ENCODE results near the gene PABPC3.

The PABPC3 gene

DNA sequence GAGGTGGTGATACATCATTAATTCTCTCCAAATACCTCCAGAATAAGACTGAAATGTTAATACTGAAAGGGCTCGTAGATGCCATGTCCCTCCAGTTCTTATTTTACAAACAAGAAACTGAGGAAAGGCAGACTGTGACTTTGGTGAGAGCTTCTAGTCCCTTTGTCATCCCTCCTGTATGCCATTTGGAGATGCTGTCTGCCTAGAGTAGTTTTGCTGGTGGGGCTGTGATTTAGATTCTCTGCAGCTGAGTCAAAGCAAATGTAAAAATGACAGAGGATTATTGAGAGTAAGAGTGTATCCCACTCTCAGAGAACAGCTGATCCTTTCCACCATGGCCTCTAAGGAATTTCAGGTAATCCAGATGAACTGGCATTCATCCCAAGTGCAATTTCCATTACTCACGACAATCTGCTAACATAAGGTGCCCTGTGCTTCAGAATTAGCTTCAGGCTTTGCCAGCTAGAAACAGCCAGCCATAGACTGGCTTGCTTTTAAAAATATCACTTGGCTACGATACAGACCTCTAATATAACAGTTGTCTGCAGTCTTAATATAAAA lies 16.8 kb downstream of the PABPC3 start:
- no peak for DNase-seq

DNA sequence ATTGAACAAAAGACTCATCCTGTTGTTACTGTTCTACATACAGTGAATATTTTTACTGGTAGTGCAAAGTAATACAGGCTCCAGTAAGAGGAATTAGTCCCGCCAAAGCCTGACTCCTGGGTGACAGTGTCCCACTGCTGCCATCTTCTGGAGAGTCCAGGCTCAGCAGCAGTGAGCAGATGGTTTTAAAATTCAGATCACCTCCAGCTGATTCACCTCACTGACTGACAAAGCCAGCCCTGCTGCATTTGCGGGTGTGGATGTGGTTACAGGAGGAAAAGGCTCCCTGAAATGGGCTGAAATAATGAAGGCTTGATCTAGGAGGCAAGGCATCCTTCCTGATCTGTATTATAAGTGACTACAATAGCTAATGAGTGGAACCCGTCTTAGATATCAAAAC lies 18.3 kb downstream of the PABPC3 start:
- DNase-seq: peak; percentile 70 to 74

DNA sequence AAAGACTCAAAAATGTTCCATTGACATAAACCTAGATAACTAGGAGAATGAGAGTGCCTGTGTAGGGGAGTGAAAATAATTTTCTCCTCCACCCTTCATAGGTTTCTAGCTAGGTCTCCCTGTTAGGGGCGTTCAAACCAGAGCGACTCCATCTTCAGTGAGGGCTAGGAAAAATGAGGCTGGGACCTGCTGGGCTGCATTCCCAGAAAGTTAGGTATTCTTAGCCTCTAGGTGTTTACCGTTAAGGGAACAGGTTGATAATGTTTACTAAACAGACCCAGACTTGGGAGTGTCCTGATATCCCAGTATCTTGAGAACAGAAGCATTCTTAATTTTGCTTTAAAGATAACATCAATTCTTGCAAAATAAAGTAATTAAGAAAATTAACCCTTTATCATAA lies 20.1 kb downstream of the PABPC3 start:
- DNase-seq: no peak

DNA sequence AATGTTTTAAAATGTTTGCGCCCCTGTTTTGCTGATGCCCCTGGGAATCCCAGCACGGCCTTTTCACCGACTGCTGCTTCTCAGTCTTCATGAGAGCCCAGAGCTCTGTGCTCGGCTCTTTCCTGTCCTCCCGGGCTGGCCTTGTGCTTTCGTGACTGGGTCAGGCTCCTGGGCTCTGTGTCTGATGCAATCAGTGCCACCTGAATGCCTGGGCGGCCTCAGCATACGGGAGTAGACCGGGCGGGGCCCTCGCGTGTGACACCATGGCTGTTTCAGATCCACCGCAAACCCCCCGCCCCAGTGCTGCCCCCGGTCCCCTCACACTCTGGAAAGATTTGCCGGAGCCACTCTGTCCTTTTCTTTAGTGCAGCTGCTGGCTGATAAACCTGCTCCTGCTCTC lies 21.4 kb downstream of the PABPC3 start:
- DNase-seq: no peak

DNA sequence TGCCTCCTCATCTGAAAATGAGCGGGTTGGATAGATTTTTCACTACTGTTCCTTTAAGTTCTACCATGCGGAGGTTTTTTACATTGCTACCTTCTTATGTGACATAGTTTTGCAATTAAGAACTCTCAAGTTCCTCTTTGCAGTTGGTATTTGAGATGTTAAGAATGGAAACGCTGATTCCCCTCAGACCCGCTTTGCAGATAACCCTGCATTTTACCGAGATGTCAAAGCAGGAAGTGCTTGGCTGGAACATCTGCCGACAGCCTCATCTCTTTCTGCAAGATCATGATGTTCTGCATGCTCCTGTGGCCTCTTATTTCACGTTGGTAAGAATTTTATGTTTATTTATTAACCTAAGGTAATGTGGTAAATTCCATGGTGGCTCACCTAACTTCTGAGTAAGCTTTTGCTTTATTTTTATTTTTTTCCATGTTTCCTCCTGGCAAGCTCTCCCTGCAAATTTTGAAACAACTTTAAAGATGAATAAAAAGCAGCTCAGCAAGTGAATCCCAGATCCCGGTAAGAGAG lies 22.5 kb downstream of the PABPC3 start:
- no peak for DNase-seq

DNA sequence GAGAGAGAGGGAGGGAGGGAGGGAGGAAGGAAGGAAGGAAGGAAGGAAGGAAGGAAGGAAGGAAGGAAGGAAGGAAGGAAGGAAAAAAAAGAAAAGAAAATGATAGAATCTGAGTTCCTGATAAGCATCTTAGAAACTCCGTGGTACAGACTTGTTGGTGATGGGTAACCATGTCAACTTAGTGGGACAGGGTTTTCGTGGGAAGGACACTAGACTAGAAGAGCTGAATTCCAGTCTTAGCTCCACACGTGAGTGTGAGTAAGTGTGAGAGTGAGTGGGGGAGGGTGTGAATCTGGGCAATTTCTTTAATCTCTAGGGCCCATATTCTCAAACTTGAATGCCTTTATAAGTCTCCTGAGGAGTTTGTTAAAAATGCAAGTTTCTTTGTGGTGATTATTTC lies 35.0 kb downstream of the PABPC3 start:
- no peak for DNase-seq

DNA sequence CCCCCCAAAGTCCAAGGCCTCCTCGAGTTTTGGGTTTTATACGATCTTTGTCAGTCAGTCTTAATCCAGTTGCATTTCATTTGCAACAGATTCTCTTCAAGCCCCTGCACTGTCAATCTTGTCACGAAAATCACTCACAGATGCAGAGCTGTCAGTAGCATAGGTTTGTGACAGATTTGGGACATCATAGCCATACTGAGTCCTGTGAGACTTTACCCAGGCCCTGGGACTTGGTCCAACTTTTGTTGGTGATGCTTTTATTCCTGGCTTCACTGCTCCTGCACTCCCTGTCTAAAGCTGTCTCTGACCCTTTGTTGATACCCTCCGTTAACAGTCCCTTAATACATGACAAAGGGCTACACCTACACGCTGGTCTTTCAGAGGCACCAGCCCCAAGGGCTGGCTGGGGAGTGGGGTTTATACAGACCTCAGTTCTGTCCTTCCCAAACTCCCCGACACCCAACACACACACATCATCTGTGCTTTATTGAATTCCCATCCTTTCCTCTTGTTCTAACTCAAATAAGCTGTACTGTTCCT lies 36.0 kb downstream of the PABPC3 start:
- DNase-seq: no peak

DNA sequence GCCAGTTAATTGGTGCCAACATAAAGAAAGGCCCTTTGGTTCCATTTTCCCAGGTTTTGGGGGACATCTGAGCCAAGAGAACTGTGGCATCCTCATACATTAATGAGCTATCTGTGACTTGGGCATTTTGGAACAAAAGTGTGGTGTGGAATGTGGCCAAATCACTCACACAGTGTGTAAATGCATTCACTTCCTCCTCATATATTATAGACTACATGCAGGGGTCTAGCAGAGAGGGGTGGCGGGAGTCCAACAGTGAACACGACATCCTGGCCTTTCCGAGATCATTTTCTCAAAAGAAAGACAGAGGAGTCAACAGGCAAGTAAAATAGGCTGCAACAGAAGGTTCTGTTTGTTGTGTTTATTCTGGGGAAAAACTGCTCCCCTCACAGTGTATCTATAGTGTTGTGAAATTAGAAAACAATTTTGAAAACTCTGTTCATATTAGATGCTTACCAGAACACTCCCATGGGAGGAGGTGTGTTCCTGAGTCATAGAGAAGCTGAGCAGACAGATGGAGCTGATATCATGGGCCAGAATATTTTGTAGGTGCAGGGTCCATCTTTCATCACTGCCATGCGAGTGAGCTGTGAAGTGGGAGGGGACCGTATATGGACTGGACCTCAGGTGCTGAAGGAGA lies 36.9 kb downstream of the PABPC3 start:
- no peak for DNase-seq

DNA sequence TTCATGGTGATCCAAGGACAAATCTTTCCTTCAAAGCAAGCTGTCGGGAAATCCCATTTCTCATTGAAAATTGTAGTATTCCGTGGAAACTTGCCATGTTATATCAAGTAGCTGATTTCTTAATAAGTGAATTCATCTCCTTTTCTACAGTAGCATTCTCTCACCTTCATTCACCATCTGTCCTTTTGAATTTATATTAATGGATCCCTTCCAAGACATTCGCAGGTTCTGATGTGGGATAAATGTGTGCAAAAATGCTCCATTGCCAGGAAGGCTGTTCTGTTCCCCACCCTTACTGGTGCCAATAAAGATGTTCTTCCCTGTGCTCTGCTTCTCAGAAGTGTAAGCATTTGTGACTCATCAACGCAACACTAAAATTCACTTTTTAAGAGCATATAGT lies 40.0 kb downstream of the PABPC3 start:
- no peak for DNase-seq

DNA sequence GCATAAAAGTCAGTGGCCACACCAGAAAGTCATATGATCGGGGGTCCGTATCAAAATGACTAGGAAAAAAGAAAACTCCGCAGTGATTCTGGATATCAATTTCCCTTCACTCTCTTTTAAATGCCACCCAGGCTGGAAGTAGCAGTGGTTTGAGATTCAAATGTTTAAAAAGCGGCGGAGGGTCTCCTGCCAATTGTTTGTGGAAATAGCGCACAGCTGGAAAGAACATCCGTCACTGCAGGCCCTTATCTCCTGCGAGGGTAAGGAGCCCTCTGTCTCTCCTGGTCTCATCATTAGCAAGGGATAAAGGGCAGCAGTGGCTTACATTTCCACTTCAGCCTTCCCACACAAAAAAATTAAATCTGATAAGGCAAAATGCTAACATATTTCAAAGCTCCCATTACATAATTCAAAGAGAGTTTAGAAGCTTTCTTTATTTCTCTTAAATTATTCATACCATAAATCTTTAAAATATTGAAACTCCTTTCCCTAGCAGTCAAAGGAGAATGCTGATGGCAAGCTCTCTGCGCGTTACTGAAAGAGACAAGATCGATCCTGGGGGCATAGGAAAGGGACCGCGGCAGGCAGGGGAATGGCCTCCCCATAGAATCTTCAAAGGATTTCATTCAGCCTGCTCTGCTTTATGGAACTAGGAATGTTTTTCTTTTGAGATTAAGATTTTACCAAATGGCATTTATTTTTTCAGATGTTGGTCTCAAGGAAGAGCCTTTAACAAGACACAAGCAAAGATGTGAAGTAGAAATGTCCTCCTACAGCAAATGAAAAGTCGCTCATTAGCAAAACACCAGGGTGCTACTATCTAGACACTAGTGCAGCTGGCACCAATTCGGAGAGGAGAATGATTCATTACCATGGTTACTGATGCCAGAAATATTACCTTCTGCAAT lies 41.2 kb downstream of the PABPC3 start:
- no peak for DNase-seq

DNA sequence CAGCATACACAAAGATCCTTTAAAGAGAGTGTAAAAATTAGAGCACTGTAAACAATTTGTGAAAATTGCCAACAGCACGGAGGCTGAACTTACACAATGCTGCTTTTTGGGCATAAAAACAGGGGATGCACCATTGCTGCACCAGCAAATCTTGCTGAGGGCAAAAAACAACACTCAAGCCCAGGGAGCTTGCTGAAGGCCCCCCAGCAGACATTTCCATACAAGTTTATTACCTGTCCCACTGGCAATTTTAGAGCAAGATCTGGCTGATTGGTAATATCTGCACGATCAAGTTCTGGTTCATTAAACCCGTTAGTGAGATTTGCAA lies 41.8 kb downstream of the PABPC3 start:
- DNase-seq: no peak

DNA sequence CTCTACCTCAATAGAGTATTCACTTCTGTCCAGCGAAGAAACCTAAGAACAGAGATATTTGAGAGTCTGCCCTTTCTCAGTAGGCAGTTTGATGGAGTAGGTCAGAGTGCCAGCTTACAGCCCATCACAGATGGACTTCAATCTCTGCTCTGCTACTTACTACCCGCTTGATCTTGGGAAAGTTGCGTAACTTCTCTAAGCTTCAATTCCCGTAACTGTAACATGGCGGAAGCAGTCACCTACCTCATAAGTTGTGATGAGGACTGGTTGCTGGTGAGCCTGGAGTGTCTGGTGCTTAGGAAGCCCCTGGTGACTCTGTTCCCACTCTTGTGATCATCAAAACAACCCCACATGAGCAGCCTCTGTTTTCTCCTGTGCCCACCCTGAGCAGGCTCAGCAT lies 45.1 kb downstream of the PABPC3 start:
- DNase-seq: no peak

DNA sequence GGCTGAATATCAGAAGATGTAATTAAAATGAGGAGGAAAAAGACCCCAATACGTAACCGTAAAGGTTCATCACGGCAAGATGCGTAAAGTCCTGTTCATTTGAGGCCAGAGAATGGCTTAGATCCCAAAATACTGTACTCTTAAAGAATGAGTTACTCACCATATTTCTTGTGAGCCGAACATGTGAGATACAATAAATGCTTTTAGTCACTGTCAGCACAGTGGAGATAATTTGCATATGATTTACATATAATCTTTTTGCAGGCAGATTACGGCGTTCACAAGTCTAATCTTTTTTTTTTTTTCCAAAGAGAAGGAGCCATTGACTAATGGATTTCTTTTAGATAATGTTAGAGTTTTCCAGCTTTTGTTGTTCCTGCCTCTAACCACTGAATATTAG lies 47.8 kb downstream of the PABPC3 start:
- DNase-seq: no peak

DNA sequence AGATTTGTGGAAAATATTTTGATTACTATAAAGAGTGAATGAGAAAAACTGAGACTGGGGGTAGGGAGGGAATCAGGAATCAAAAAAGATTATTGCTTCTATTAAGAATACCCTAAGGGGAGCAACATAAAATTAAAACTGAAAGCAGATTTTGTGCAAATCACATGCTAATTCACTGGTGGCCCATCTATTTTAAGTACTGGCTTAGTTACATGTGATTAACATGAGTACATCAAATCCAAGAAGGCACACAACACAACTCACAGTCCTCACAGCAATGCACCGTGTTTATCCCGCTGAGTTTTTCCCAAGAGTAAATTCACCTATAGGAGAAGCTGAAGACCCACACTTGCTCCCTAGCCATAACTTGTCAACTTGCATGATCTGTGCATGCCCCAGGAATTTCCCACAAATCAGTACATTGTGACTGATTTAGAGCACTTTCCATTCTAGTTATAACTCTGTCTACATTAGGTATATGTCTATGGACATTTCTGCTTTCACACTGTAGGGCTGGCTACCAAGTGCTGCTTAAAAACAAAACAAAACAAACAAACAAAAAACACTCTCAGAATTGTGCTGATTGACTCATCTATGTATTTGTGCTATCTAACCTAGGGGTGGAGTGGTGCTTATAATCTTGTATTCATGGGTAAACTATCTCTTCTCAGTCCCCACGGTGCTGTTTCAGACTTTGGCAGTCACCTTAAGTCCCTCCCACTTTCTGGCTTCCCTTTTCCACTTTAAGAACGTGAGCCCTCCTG lies 51.9 kb downstream of the PABPC3 start:
- DNase-seq: no peak

DNA sequence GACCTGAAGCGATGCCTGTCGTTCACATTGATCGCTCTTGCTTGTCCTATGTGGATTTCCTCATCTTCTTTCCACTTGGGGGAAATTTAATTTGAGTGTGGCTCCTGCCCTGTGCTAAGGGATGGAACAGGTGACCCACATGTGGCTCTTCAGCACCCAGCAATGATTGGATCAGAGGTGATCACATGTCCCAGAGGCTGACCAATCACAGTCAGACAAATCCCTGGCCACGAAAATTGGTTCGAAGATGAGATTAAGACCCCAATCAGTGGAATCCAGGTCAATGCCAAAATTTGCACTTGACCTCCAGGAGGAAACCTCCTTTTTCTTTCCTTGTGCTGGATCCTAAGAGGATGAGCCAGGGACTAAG lies 52.5 kb downstream of the PABPC3 start:
- no peak for DNase-seq

Measured in activated CD4-positive, alpha-beta T cell treated with anti-CD3 and anti-CD28 coated beads, Interleukin-2, amount 50 U/mL, for 48 hours (primary cell).